WTC11 (cell line): ENCODE measurements around the gene RD3L. TPM values are rescaled to one million over a fixed set of nuclear protein-coding genes. Genes with fewer than 3 reads are reported as not detected.

ENCODE experiments used
- ATAC-seq: fragments of 200-7000 bp; cut with Tn5 transposase; 2 replicates; pipeline ENCODE4 v1.10.0; 2021; ENCODE audit warnings: mild to moderate bottlenecking, moderate library complexity
- Bru-seq: library from RNA; stranded (reverse); fragments of 400-500 nt; gene quantifications from one replicate; lab custom pipeline; 2021; lab: Mats Ljungman, UMichigan
- CTCF ChIA-PET: fragments of 300-600 bp; sonication (Branson Sonifier 250); formaldehyde crosslinking; loops from one replicate; lab custom pipeline; 2021; ENCODE audit warnings: antibody characterized with exemption; lab: Charles Lee
- POLR2A ChIA-PET: fragments of 350-600 bp; sonication (Branson Sonifier 250); formaldehyde crosslinking; loops from one replicate; lab custom pipeline; 2021; ENCODE audit warnings: antibody characterized with exemption; lab: Charles Lee
- DNase-seq: peaks from one replicate; pipeline ENCODE4 v3.0.0; 2021; ENCODE audit warnings: low spot score
- H3K27ac Mint-ChIP-seq: 2 replicates; pipeline ENCODE4 v1.8.0; 2021; ENCODE audit warnings: mixed read lengths
- H3K27me3 Mint-ChIP-seq: 2 replicates; pipeline ENCODE4 v1.8.0; 2021; ENCODE audit warnings: low read depth, mild to moderate bottlenecking, moderate library complexity, mixed read lengths
- H3K36me3 Mint-ChIP-seq: 2 replicates; pipeline ENCODE4 v1.8.0; 2021; ENCODE audit warnings: mixed read lengths
- H3K4me1 Mint-ChIP-seq: 2 replicates; pipeline ENCODE4 v1.8.0; 2022; ENCODE audit warnings: mixed read lengths
- H3K4me3 Mint-ChIP-seq: 2 replicates; pipeline ENCODE4 v1.8.0; 2021; ENCODE audit warnings: mild to moderate bottlenecking, moderate library complexity, mixed read lengths
- H3K9me3 Mint-ChIP-seq: 2 replicates; pipeline ENCODE4 v1.8.0; 2021; ENCODE audit warnings: mixed read lengths
- ATF1 ChIP-seq: sonication (generic); formaldehyde crosslinking; IDR thresholded peaks from 2 replicates; pipeline ENCODE4 v1.8.1; 2023; ENCODE audit warnings: mild to moderate bottlenecking, moderate library complexity, missing genetic modification reagents
- ELF4 ChIP-seq: sonication (generic); formaldehyde crosslinking; IDR thresholded peaks from 2 replicates; pipeline ENCODE4 v1.8.1; 2022; ENCODE audit warnings: low read depth, mild to moderate bottlenecking, moderate library complexity, missing genetic modification reagents
- ESRRA ChIP-seq: sonication (generic); formaldehyde crosslinking; IDR thresholded peaks from 2 replicates; pipeline ENCODE4 v1.8.1; 2022; ENCODE audit warnings: mild to moderate bottlenecking, missing genetic modification reagents, borderline replicate concordance
- GRHL2 ChIP-seq: fragments of 250-450 bp; sonication (Bioruptor Pico); IDR thresholded peaks from 2 replicates; pipeline ENCODE4 v1.8.0; 2022; ENCODE audit warnings: mild to moderate bottlenecking, moderate library complexity; ENCODE audit not compliant: insufficient replicate concordance, severe bottlenecking
- JUN ChIP-seq: sonication (generic); formaldehyde crosslinking; IDR thresholded peaks from 2 replicates; pipeline ENCODE4 v1.8.0; 2023; ENCODE audit warnings: mild to moderate bottlenecking, missing genetic modification reagents
- NFATC4 ChIP-seq: fragments of 250-450 bp; sonication (Bioruptor Pico); IDR thresholded peaks from 2 replicates; pipeline ENCODE4 v1.9.0; 2021; ENCODE audit warnings: mild to moderate bottlenecking
- NFYB ChIP-seq: sonication (generic); formaldehyde crosslinking; conservative IDR thresholded peaks from 2 replicates; pipeline ENCODE4 v1.8.0; 2022; ENCODE audit warnings: low read depth, missing genetic modification reagents
- NR2C2 ChIP-seq: sonication (generic); formaldehyde crosslinking; IDR thresholded peaks from 2 replicates; pipeline ENCODE4 v1.8.0; 2022; ENCODE audit warnings: mild to moderate bottlenecking, missing genetic modification reagents
- SMAD4 ChIP-seq: sonication (generic); formaldehyde crosslinking; IDR thresholded peaks from 2 replicates; pipeline ENCODE4 v1.8.0; 2022; ENCODE audit warnings: mild to moderate bottlenecking, missing genetic modification reagents
- SOX15 ChIP-seq: fragments of 250-450 bp; sonication (Bioruptor Pico); IDR thresholded peaks from 2 replicates; pipeline ENCODE4 v1.9.0; 2021; ENCODE audit warnings: mild to moderate bottlenecking
- TEAD1 ChIP-seq: sonication (generic); formaldehyde crosslinking; IDR thresholded peaks from 2 replicates; pipeline ENCODE4 v1.8.0; 2022; ENCODE audit warnings: mild to moderate bottlenecking, missing genetic modification reagents
- ZNF317 ChIP-seq: sonication (generic); formaldehyde crosslinking; IDR thresholded peaks from 2 replicates; pipeline ENCODE4 v1.8.1; 2023; ENCODE audit warnings: low read depth, mild to moderate bottlenecking, moderate library complexity, missing genetic modification reagents, borderline replicate concordance
- ZNF416 ChIP-seq: fragments of 250-450 bp; sonication (Bioruptor Pico); IDR thresholded peaks from 2 replicates; pipeline ENCODE4 v1.9.0; 2021; ENCODE audit warnings: mild to moderate bottlenecking, inconsistent platforms
- long read RNA-seq, 3 experiments: library from RNA in 1 of 3; library from capped mRNA in 1 of 3; library from polyadenylated mRNA in 1 of 3; unstranded in 2 of 3; stranded (forward) in 1 of 3; transcript quantifications; one replicate each; pipeline ENCODE4 v2.0.0, GENCODE V29; 2021
- total RNA-seq: library from RNA; stranded (reverse); gene quantifications from 3 replicates; pipeline ENCODE4 v1.2.3, GENCODE V29; 2021
- TF ChIP-seq, protein P1 (sequence below): sonication (generic); formaldehyde crosslinking; IDR thresholded peaks from 2 replicates; pipeline ENCODE4 v1.8.0; 2023; ENCODE audit warnings: mild to moderate bottlenecking, missing genetic modification reagents
- TF ChIP-seq, protein P2 (sequence below): sonication (generic); formaldehyde crosslinking; IDR thresholded peaks from 2 replicates; pipeline ENCODE4 v1.8.1; 2022; ENCODE audit warnings: low read depth, missing genetic modification reagents, borderline replicate concordance
- TF ChIP-seq, protein P3 (sequence below): sonication (generic); formaldehyde crosslinking; IDR thresholded peaks from 2 replicates; pipeline ENCODE4 v1.8.1; 2023; ENCODE audit warnings: mild to moderate bottlenecking, missing genetic modification reagents, moderate library complexity
- TF ChIP-seq, protein P4 (sequence below): fragments of 200-600 bp; IDR thresholded peaks from 2 replicates; pipeline ENCODE4 v1.8.0; 2022; ENCODE audit warnings: antibody characterized with exemption
- TF ChIP-seq, protein P5 (sequence below): sonication (generic); formaldehyde crosslinking; IDR thresholded peaks from 2 replicates; pipeline ENCODE4 v1.8.0; 2022; ENCODE audit warnings: mild to moderate bottlenecking, missing genetic modification reagents

RD3L gene
- total RNA-seq = not detected in 3 replicates
- Bru-seq, nascent RNA = not detected
- long read RNA-seq, experiment 1 = 0 reads
- long read RNA-seq, experiment 2 = 0 reads
- long read RNA-seq, experiment 3 = 0 reads

DNA sequence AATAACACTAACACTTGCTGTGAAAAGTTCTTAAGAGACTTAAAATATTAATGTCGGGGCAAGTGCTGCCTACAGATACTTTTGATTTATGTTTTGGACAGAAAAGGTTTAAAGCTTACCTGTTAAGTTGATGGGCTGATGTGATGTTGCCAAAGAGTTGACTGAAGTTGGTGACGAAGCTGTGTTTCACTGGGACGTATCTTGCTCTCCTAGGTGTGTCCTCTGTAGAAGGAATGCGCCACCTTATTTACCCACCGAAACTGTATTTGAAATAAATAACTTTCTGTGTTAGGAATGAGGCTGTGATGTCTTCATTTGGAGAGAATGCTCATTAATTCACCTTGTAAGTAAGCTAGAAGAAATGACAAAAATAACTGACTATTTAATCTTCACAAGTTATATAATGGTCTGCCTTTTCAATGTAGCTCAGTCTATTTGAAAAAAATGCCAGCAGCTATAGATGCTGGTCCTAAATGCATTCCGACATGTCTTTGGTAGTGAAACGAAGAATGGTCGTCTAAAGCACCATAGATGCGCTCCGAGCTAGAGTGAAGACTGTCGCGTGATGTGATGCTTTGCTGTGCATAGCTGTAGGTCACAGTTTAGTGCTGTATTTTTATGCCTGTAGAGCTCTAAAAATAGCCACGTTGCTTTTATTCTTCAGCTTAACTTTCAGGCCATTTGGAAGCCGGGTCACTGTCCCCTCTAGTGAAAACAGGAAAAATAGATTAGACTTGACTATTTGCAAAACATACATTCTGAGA lies at the start of gene RD3L:
TSS of gene RD3L (minus strand) at position 557 of the 764 bp plus-strand sequence. CDS start 834 bp downstream, outside the sequence.
- Mint-ChIP-seq H3K27ac (no peak within 1 kb of the TSS), H3K9me3 (peaks cover 10% of the 10 kb centered on the region), H3K4me1 (no peaks in the 10 kb centered on the region), H3K27me3 (peaks cover 8% of the 10 kb centered on the region), H3K4me3 (no peak within 1 kb of the TSS), H3K36me3 (0 out of 2 replicates have a peak, but pooled peaks cover 3% of the 10 kb centered on the region)
- TF ChIP-seq ELF4 = no peak
- TF ChIP-seq SMAD4 = no peak
- TF ChIP-seq ESRRA = no peak
- TF ChIP-seq ATF1 = no peak
- TF ChIP-seq NFYB = no peak
- TF ChIP-seq, protein P1, sequence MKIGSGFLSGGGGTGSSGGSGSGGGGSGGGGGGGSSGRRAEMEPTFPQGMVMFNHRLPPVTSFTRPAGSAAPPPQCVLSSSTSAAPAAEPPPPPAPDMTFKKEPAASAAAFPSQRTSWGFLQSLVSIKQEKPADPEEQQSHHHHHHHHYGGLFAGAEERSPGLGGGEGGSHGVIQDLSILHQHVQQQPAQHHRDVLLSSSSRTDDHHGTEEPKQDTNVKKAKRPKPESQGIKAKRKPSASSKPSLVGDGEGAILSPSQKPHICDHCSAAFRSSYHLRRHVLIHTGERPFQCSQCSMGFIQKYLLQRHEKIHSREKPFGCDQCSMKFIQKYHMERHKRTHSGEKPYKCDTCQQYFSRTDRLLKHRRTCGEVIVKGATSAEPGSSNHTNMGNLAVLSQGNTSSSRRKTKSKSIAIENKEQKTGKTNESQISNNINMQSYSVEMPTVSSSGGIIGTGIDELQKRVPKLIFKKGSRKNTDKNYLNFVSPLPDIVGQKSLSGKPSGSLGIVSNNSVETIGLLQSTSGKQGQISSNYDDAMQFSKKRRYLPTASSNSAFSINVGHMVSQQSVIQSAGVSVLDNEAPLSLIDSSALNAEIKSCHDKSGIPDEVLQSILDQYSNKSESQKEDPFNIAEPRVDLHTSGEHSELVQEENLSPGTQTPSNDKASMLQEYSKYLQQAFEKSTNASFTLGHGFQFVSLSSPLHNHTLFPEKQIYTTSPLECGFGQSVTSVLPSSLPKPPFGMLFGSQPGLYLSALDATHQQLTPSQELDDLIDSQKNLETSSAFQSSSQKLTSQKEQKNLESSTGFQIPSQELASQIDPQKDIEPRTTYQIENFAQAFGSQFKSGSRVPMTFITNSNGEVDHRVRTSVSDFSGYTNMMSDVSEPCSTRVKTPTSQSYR (CRISPR knock-in tag) = no peak
- no peak for TF ChIP-seq NFATC4 (CRISPR knock-in tag)
- TF ChIP-seq, protein P2, sequence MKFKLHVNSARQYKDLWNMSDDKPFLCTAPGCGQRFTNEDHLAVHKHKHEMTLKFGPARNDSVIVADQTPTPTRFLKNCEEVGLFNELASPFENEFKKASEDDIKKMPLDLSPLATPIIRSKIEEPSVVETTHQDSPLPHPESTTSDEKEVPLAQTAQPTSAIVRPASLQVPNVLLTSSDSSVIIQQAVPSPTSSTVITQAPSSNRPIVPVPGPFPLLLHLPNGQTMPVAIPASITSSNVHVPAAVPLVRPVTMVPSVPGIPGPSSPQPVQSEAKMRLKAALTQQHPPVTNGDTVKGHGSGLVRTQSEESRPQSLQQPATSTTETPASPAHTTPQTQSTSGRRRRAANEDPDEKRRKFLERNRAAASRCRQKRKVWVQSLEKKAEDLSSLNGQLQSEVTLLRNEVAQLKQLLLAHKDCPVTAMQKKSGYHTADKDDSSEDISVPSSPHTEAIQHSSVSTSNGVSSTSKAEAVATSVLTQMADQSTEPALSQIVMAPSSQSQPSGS = no peak
- no peak for TF ChIP-seq NR2C2 (CRISPR knock-in tag)
- no peak for TF ChIP-seq TEAD1 (CRISPR knock-in tag)
- no peak for TF ChIP-seq GRHL2 (CRISPR knock-in tag)
- TF ChIP-seq, protein P3, sequence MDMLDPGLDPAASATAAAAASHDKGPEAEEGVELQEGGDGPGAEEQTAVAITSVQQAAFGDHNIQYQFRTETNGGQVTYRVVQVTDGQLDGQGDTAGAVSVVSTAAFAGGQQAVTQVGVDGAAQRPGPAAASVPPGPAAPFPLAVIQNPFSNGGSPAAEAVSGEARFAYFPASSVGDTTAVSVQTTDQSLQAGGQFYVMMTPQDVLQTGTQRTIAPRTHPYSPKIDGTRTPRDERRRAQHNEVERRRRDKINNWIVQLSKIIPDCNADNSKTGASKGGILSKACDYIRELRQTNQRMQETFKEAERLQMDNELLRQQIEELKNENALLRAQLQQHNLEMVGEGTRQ (CRISPR knock-in tag) = no peak
- no peak for TF ChIP-seq ZNF317 (CRISPR knock-in tag)
- TF ChIP-seq, protein P4, sequence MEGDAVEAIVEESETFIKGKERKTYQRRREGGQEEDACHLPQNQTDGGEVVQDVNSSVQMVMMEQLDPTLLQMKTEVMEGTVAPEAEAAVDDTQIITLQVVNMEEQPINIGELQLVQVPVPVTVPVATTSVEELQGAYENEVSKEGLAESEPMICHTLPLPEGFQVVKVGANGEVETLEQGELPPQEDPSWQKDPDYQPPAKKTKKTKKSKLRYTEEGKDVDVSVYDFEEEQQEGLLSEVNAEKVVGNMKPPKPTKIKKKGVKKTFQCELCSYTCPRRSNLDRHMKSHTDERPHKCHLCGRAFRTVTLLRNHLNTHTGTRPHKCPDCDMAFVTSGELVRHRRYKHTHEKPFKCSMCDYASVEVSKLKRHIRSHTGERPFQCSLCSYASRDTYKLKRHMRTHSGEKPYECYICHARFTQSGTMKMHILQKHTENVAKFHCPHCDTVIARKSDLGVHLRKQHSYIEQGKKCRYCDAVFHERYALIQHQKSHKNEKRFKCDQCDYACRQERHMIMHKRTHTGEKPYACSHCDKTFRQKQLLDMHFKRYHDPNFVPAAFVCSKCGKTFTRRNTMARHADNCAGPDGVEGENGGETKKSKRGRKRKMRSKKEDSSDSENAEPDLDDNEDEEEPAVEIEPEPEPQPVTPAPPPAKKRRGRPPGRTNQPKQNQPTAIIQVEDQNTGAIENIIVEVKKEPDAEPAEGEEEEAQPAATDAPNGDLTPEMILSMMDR = no peak
- TF ChIP-seq ZNF416 (CRISPR knock-in tag) = no peak
- TF ChIP-seq, protein P5, sequence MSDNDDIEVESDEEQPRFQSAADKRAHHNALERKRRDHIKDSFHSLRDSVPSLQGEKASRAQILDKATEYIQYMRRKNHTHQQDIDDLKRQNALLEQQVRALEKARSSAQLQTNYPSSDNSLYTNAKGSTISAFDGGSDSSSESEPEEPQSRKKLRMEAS (CRISPR knock-in tag) = no peak
- no peak for TF ChIP-seq JUN (CRISPR knock-in tag)
- DNase-seq = no peak
- ChIA-PET CTCF (interaction anchor here (0.9 to 1.5 kb wide), 5 partner anchors 20 to 59 kb away, joined by 3 to 6 read pairs (median 4); no protein-coding TSS in a partner anchor), POLR2A (no interaction called here)
- no peak for ATAC-seq

DNA sequence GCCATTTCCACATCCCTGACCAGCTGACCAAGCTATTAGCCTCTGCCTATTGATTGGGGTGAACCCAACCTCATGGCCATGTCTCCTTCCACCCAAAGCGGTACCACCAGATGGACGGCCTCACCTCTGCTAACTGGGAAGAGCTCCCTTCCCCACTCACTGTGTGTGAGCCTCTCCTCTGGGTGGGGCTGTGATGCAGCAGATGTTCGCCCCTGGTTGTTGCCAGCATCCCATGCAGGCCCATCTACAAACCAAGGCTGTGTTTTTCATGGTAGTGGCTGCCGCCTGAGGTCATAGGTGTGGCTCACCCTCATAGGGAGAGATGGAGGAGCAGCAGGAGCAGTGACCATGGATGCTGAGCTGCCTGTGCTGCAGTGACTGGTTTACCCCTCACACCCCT lies 47.6 kb upstream of the RD3L start:
- TF ChIP-seq SOX15 (CRISPR knock-in tag) = no peak
- H3K4me1 Mint-ChIP-seq = peaks cover 4% of the 10 kb centered on the region
- DNase-seq (no peak), ATAC-seq (no peak)
- no peak overlapping the region for H3K4me3 Mint-ChIP-seq
- ChIA-PET POLR2A (no interaction called here), CTCF (interaction anchor here (0.6 kb wide), 1 partner anchor 143 kb away, joined by 4 read pairs; no protein-coding TSS in a partner anchor)
- H3K27me3 Mint-ChIP-seq = peaks cover 15% of the 10 kb centered on the region
- H3K27ac Mint-ChIP-seq = no peak overlapping the region
- peaks cover 24% of the 10 kb centered on the region for H3K36me3 Mint-ChIP-seq
- H3K9me3 Mint-ChIP-seq = peaks cover 41% of the 10 kb centered on the region
